ENCODE measurements around the gene ZNF891.

The ZNF891 gene

DNA sequence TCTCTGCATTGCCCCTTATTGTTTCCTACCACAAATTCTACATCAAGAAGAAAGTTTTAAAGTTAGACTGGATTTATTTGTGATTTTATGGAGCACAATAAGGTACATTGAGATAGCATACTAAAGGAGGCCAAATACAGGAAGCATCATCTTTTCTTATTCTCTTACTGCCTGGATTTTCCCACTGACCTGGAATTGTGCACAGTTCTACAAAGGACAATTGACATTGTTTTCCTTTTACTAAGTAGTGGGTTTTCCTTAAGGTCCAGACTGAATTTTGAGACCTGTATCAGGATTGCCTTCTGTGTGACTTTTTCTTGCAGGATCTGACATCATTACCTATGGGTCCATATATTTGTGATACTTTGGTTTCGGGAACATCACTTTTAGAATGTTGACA, 68.1 kb downstream of the ZNF891 start:
- DNase-seq (ENCODE audit: low spot score): no peak

DNA sequence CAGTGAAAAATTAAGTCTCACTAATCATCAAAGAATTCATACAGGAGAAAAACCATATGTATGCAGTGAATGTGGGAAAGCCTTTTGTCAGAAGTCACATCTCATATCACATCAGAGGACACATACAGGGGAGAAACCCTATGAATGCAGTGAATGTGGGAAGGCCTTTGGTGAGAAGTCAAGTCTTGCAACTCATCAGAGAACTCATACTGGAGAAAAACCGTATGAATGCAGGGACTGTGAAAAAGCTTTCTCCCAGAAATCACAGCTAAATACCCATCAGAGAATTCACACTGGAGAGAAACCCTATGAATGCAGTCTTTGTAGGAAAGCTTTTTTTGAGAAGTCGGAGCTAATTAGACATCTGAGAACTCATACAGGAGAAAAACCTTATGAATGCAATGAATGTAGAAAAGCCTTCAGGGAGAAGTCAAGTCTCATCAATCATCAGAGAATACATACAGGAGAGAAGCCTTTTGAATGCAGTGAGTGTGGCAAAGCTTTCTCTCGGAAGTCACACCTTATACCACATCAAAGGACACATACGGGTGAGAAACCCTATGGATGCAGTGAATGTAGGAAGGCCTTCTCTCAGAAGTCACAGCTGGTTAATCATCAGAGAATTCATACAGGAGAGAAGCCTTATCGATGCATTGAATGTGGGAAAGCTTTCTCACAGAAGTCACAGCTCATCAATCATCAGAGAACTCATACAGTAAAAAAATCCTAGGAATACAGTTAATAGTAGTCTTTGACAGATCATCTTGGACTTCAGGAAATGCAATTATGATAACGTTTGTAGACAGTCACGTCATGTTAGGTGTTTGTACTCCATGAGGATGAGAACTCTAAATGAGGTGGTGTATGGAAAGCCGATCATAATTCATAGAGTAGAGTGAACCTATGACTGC, 71.6 kb downstream of the ZNF891 start:
- DNase-seq (ENCODE audit: low spot score): no peak

DNA sequence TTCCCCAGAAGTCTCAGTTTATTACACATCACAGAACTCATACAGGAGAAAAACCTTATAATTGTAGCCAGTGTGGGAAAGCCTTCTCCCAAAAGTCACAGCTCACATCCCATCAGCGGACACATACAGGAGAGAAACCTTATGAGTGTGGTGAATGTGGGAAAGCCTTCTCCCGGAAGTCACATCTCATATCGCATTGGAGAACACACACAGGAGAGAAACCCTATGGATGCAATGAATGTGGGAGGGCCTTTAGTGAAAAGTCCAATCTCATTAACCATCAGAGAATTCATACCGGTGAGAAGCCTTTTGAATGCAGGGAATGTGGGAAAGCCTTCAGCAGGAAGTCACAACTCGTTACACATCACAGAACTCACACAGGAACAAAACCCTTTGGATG, 72.6 kb downstream of the ZNF891 start:
- DNase-seq (ENCODE audit: low spot score): no peak
